ENCODE measurements around the gene SLC44A1.

SLC44A1 gene

DNA sequence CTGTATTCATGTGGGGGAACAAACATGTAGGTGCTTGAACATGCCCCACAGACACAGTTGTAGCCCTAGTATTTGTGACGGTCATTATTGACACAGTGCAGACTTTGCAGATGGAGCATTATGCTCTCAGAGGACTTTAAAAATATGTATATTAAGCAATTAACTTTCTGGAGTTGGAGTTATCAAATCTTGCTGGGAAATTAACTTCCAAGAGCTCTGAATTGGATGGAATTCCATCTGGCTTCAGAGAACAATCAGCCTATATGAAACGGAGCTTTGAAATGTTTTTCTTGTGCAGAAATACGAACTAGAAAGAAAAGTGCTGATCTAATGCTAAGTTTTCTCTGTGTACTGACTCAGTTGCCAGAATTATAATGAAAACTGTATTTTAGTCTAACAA, 152.4 kb downstream of the SLC44A1 start:
- no peak for DNase-seq

DNA sequence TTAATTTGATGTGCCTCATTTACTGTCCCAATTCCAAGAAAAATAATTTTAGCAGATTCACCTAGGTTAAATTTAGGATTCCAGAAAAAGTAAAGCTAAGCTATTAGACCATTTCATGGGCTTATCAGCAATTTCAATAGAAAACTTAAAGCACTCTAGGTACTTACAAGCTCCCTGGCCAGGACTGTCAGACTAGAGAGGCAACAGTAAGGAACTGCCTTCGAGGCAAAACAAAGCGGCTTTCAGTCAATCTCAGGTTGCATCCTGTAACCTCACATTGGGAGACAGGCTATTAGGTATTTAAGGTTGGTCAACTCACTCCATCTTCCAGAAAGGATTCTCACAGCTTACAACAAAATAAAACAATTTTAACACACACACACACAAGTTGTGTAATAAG, 154.7 kb downstream of the SLC44A1 start:
- no peak for DNase-seq

DNA sequence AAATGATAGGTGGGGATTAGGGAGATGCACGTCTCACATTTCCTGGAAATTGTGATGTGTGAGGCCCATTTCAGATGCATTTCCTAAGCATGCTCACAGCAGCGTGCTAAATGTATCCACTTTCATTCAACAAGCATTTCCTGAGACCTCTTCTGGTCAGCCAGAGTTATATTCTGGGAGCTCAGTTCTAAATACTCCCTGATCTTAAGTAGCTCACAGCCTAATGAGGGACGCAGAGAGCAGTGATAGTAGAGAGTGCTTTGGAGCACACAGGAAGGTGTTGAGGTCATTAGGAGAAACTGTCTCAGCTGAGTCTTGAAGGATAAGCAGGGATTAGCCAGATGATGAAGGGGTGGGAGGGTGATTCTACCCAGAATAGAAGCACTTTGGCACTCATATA, 157.2 kb downstream of the SLC44A1 start:
- DNase-seq, result peak; percentile 46

DNA sequence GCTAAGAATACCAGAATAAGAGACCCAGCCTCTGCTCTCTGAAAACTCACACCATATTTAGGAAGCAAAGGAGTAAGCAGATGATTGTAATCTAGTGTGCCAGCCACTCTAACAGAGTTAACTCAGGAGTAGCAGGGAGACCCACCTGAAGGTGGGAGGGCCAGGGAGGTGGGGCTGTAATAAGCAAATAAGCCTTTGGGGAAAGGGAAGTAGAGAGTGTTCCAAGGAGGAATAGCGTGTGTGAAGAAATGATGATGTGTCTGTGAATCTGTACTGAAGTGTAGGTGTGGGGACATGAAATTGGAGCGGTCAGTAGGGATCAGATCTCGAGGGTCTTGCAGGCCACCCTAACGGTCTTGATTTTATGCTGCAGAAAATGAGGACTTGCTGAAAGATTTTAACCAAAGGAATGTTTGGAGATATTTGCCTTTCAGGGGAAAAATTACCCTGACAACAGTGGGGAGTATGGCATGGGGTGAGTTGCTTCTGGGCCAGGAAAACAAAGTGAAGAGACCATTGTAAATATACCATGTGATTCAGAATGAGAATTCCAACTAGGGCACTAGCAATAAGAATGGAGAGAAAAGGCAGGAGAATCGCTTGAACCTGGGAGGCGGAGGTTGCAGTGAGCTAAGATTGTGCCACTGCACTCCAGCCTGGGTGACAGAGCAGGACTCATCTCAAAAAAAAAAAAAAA, 159.2 kb downstream of the SLC44A1 start:
- no peak for DNase-seq

DNA sequence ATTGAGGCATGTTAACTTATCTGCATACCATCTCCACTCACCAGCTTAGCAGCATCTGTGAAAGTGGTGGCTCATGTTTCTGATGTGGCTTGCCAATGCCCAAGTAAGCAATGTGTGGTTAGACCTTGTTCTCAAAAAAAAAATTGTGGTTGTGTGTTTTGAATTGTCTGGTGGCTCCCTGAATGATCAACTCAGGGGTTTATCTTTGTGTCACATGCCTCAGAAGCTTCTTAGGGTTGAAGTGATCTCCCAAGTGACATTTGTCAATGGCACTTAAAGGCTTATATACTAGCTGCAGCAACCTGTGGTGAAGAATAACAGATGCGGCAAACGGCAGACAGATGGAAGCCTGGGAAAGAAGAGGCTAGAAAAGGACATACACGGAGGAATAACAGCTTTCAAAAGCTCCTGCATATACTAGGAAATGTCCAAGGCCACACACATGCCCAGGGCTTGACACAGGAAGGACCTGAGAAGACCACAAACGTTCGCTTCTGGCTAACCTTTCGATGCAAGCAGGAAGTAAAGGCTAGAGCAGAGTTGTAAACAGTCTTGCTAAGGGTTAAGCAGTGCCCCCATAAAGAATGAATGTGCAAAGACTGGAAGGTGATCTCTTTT, 161.2 kb downstream of the SLC44A1 start:
- peak; percentile 97 for DNase-seq

DNA sequence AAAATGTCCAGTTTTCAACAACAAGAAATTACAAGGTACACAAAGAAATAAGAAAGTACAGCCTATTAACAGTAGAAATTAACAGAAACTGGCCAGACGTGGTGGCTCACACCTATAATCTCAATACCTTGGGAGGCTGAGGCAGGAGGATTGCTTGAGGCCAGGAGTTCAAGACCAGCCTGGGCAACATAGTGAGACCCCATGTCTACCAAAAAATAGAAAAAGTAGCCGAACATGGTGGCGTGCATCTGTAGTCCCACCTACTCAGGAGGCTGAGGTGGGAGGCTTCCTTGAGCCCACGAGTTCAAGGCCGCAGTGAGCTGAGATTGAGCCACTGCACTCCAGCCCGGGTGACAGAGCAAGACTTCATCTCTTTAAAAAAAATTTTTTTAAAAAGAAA, 161.9 kb downstream of the SLC44A1 start:
- DNase-seq, result no peak

DNA sequence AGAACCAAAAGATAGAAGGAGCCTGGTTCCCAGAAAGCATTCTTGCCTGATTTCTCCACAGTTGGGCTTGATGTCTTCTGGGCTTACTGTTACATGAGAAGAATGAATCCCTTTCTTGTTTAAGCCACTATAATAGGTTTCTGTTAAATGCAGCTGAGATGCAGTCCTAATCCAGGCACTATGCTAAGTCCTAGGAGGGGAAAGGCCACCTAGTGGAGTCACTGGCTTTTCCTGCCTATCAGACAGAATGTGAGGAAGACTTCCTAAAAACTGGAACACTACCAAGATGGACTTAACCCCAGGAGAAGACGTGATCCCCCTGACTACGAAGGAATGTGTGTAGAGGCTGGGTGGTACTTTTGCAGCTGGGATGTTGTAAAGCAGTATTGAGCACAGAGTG, 169.1 kb downstream of the SLC44A1 start:
- peak; percentile 37 for DNase-seq

DNA sequence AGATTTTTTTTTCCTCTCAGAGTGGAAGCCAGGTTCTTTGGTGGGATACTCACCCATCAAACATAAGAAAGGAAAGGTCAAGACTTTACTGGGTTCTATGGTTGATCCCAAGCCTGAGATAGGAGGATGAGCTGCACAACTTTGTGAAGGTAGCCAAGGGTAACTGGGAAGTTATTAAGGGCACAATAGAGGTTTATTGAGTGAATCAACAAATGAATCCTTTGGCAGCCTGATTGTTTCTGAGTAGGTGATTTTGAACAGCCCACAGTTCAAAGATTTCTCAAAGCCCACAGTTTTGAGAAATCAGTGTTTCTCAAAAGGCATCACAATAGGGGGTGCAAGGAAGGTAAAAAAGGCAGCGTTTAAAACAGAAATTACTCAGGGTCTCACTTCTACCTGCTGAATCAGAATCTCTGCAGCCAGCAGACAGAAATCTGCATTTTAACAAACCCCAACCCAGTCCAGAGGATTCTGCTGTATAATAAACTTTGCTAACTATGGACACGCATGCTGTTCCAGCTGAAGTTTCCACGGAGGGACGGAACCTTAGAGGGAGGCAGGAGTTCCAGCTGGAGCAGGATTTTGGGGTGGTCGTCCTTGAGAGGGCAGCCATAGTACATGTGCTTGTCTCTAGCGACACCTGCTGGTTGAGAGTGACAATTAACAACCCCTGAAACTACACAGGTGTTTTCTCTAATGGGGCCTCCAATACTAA, 170.7 kb downstream of the SLC44A1 start:
- peak; percentile 74 for DNase-seq

DNA sequence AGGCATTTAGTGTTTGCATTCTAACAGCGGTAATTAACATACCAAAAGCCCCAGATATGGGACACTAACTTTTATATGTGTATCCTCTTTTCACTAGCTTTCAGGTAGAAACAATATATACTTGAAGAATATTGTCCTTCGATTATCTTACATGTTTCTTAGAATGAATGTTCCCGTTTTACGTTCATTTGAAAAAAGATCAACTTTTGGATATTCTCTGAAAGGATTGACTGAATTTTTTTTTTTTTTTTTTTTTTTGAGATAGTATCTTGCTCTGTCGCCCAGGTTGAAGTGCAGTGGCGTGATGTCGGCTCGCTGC, 171.2 kb downstream of the SLC44A1 start:
- DNase-seq, result no peak

DNA sequence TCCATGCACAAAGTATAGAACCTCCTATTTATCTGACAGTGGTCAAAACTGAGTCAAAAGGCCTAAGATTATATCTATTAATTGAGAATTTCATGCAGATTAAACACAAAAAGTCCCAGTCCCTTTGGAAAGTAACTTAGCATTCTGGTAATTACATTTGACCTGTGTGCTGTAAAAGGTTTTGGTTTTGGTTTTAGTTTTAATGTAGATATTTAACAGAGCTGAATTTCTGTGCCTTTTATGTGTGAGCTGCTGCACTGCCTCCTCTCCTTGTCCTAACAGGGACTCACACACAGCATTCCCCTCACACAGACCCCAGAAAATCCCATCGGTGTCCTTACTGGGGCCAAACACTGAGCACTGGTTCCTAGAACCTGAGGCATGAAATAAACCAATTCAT, 172.4 kb downstream of the SLC44A1 start:
- DNase-seq, result no peak

DNA sequence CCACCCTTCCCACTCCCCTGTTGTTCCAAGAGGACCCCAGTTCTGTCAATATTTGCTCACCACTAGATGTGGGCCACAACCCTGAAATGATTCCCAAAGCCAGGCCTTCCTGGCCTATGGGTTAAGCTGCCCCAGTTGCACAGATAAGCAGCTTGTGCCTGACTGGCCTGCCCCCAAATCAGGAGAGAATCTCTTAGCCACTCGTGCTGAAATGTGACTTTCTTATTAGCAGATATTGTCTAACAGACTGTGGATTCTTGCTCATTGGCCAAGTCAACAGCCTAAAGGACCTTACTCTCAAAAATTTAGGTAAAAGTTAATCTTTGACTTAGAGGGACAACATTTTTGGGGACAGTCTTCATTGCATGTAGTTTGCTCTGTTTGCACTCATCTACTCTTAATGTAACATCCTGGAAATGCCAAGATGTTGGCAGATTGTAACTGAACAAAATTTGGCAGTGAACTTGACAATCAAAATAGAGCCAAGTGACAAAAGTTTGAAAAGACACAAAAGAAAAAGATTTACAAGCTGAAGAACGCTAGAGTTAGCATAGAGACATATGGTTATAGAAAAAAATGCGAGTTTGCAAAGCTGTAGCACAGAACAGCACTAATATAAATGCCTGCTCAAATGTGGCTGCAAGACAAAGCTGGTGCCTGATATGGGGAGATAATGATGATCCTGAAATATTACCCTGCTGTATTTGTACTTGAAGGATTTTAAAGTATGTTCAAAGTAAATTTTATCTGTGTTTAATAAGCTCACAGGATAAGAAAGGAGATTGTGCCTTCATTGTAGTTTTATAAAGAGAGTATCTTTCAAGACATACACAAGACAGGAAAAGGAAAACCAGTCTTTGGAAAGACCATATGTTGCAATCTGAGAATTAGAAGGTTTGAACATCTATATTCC, 174.4 kb downstream of the SLC44A1 start:
- peak; percentile 29 for DNase-seq

DNA sequence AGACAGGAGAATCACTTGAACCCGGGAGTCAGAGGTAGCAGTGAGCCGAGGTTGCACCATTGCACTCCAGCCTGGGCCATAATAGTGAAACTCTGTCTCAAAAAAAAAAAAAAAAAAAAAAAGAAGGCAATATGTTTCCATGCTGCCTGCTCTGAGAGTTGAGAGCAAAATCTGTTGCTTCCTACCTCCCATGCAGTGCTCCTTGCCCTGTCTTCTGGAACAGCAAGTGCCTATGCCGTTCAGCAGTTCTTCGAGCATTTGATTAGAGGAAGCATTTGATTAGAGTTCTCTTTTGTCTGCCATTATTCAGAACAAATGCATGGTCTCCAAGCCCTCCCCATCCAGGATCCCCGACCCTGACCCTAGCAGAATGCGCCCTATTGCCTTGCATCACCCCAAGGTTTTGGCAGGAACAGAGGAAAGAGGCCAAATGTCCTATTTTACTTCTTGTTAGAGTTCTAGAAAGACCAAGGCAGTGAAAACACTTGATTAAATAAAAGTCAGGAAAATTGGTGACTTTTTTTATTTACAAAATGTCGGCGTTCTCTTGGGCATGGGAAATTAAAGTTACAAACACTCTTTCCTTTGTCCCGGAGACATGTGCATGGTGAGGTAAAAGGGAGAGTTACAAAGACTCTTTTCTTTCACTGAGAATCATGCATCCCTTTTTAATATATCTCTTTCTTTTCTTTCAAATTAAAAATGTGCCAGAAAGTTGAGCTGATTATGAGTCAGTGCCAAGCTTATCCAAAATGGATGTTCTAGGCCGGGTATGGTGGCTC, 175.6 kb downstream of the SLC44A1 start:
- no peak for DNase-seq

DNA sequence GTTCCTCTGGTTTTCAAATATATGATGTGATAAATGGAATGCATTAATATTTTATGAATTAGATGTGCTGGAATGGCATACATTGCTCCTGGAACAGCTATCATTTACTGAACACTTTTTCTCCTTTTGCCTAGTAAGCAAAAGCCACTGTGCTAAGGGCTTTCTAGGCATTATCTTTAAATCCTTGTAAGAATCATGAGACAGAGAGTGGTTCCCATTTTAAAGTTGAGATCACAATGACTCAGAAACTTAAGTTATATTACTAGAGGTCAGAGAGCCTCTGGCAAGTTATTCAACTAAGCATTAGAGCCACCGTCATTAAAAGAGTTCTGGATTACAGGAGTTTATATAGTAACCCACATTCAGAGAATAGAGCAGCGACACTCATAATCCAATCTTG, 176.7 kb downstream of the SLC44A1 start:
- DNase-seq, result peak; percentile 56

DNA sequence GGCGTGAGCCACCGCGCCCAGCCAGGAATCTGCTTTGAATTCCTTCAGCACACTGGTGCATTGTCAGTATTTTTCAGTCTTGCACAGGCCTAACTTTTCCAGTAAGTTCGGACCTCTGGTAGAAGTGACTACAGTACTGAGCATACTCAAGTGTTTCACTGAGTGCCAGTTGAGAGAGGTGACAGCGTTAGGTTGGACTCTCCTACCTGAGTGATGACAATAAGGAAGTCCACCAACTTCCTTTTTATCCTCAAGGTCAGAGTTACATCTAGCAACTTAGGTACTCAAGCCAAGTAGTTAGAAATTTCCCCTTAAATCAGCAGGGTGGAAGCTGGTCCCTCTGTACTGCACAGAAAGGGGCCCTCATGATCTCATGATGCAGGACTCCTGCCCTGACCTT, 177.4 kb downstream of the SLC44A1 start:
- no peak for DNase-seq

DNA sequence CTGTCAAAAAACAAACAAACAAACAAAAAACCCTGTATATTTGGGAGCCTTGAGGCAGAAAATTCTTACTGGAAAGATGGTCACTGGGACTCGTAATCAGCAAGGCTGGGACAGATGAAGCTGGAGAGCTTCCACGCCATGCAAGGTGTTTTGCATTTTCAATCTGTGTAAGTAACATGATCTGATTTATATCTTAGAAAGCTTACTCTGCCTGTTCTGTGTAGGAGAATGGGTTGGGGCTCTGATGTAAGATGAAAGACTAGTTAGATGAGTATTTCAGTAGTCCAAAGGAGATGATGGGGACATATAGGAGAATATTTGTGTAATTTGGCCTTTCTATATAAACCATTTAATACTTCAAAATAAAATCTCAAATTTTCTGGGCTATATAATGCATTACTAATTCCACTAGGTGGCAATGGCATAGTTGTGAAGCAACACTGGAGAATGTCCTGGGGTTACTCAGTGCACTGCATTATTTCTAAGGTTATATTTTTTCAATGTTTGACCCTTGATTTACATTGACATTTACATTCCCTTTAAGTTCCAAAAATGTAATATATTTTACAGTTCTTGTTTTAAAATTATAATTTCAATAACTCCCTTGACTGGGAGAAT, 181.5 kb downstream of the SLC44A1 start:
- DNase-seq, result peak; percentile 76

DNA sequence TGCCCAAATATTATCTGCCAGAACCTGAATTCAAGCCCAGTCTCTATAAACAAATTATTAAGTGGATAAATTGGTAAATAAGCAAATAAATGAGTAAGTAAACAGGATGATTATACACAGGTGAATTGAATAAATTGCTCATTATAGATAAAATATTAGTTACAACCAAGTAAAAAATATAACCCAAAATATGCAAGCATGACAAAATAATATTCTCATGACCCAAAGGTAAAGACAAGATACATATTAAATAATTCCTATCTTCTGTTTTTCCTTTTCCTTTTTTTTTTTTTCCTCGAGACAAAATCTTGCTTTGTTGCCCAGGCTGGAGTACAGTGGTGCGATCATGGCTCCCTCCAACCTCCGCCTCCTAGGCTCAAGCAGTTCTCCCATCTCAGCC, 182.2 kb downstream of the SLC44A1 start:
- no peak for DNase-seq

DNA sequence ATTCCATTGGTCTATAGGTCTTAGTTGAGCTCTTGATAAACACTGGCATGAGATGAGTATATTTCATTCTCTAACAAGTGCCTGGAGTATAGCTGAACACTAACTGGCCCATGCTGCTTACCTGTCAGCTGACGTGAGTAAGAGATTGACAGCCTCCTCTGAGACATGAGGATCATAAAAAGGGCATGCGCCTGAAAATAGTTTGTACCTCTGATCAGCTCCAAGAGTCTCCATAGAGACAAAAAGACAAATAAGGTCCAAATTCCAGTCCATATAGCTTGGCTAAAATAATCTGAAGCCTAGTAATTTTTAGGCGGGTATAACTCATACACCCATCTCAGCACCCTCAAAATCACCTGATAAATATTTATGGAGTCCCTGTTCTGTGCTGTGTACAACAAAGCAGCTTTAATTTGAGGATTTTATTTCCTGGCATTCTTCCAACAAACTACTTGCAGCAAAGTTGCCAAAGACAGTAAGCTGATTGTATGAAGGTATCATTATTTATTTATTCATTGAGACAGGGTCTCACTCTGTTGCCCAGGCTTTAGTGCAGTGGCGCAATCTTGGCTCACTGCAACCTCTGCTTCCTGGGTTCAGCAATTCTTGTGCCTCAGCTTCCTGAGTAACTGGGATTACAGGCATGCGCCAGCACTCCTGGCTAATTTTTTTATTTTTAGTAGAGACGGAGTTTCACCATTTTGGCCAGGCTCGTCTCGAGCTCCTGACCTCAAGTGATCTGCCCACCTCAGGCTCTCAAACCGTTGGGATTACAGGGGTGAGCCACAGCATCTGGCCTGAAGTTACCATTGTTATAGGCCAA, 187.2 kb downstream of the SLC44A1 start:
- no peak for DNase-seq

DNA sequence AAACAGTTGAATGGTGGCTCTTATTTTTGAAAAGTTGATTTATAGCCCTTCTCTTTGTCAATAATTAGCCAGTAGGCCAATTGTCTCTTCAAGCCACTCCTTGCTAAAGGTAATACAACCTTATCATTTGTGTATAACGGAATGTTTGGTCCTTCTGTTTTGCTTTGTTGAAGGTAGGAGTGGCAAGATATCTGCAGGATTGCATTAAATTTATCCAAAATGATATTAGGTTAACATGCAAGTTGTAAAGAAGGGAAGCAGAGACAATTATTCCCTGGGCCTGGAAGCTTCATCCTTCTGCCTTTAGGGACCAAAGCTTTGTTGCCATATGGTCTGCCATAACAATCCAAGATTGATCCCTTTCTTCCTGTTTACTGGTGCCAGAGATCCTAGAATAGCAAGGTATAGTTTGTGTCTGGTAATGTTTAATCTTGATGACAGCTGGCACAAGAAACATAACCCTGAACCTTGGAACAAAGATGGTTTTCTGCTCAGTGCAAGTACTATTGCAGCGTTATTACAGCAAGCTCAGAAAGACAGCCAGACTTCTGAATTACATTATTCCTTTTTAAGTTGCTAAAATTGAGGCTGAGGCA, 187.9 kb downstream of the SLC44A1 start:
- DNase-seq, result peak; percentile 96

DNA sequence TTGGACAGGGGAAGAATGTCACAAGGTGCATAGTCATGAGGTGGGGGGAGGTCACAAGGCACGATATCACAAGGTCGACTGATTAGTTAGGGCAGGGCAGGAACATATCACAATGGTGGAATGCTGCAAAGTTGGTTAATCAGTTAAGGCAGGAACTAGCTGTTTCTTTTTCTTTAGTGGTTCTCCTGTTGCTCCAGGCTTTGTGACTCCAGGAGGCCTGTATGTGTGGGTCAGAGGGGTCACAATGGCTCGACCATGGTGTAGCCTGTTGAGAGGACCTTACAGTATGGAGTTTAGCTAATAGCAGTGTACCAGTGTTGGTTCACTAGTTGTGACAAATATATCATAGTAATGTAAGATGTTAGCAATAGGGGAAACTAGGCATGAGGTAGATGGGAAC, 191.0 kb downstream of the SLC44A1 start:
- DNase-seq, result no peak

DNA sequence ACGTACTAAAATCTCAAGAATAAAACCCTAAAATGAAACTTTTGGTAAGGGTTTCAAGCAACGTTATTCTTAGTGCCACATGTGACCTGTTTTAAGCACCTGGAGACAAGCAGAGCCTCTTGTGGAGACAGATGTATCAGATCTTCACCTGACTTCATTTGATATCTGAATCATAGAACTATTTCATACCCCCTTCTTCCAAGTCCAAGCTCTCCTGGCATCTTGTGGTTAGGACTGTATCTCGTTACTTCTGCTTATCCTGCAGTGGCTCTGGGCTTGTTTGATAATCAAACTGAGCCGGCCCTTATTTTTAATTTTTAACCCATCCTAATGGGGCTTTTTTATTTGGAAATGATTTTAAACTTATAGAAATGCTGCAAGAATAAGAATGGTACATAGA, 192.3 kb downstream of the SLC44A1 start:
- no peak for DNase-seq

DNA sequence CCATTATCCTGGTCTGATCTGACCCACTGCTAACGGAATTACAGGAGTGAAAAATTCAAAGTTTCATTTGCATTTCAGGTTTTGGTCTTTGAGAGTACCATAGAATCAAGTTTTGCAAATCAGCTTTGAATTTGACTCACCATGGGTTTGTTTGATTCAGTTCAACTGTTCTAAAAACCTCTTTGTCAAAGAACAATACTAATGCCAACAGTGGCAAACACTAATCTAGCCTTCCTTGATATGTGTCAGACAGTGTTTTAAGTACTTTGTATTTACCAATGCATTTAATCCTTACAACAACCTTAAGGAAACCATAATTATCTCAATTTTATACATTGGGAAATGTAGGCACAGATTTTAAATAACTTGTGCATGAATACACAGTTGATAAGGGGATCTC, 193.3 kb downstream of the SLC44A1 start:
- no peak for DNase-seq

All from NCI-H2171 treated with DMSO at 0.1 percent for 48 hours (cell line).